A549 (cell line): ENCODE results near the gene PROM2. TPM values are rescaled to one million over a fixed set of nuclear protein-coding genes. Genes with fewer than 3 reads are reported as not detected.

ENCODE experiments used
- ATAC-seq, 2 experiments: fragments of 200-7000 bp in 1 of 2; fragments of >200 bp in 1 of 2; cut with Nextera tagmentation in 1 of 2; cut with Tn5 transposase in 1 of 2; 3 replicates each; pipeline versions ENCODE4 v1.8.0 to v1.9.1; 2018 to 2020; ENCODE audit warnings: mild to moderate bottlenecking in 1 of 2, moderate library complexity in 1 of 2
- CTCF ChIA-PET: fragments of 300-600 bp; sonication (Branson Sonifier 250); formaldehyde crosslinking; extraction: SDS; loops from one replicate; lab custom pipeline; 2021; ENCODE audit warnings: antibody characterized with exemption, inconsistent platforms; lab: Yijun Ruan, JAX
- POLR2A ChIA-PET: fragments of 350-600 bp; formaldehyde crosslinking; extraction: SDS; loops from one replicate; lab custom pipeline; 2021; ENCODE audit warnings: antibody characterized with exemption, inconsistent platforms; lab: Yijun Ruan, JAX
- DNase-seq, 2 experiments: peaks; one replicate each; pipeline versions ENCODE4 v3.0.0 to v3.0.0-alpha.2; 2011 to 2016; ENCODE audit warnings: low read depth in 1 of 2, low spot score in 1 of 2
- FAIRE-seq: peaks from 2 replicates; lab custom pipeline; 2011; peaks lifted over from hg19 to GRCh38; lab: Jason Lieb, UNC
- H3K27ac ChIP-seq, 2 experiments: fragments of >200 bp; sonication (Bioruptor Twin); formaldehyde crosslinking; 3 replicates each; pipeline ENCODE4 v1.5.1; 2016 to 2017
- H3K4me1 ChIP-seq: fragments of >200 bp; sonication (Bioruptor Twin); formaldehyde crosslinking; 3 replicates; pipeline ENCODE4 v1.6.1; 2016
- H3K4me2 ChIP-seq: fragments of >200 bp; sonication (Bioruptor Twin); formaldehyde crosslinking; 3 replicates; pipeline ENCODE4 v1.6.1; 2016
- H3K4me3 ChIP-seq: fragments of >200 bp; sonication (Bioruptor Twin); formaldehyde crosslinking; 3 replicates; pipeline ENCODE4 v1.5.1; 2016
- H3K9me3 ChIP-seq: fragments of >200 bp; sonication (Bioruptor Twin); formaldehyde crosslinking; 3 replicates; pipeline ENCODE4 v1.6.1; 2016
- CHD2 ChIP-seq: fragments of 150-350 bp; IDR thresholded peaks from 2 replicates; pipeline ENCODE4 v1.6.1; 2014; ENCODE audit warnings: low read length; ENCODE audit not compliant: partially characterized antibody
- EHF ChIP-seq: fragments of 250-450 bp; sonication (Bioruptor Pico); IDR thresholded peaks from 2 replicates; pipeline ENCODE4 v1.5.0; 2020; ENCODE audit warnings: mild to moderate bottlenecking
- EP300 ChIP-seq, 2 experiments: fragments of >200 bp; sonication (Bioruptor Twin); formaldehyde crosslinking; IDR thresholded peaks; 2 replicates in 1 of 2; 3 replicates in 1 of 2; pipeline ENCODE4 v1.6.1; 2016 to 2017
- FOSB ChIP-seq: fragments of 250-450 bp; sonication (Bioruptor Pico); IDR thresholded peaks from 2 replicates; pipeline ENCODE4 v1.5.0; 2020; ENCODE audit warnings: mild to moderate bottlenecking, moderate library complexity
- FOSL2 ChIP-seq, 2 experiments: fragments of 450-650 bp in 1 of 2; fragments of >200 bp in 1 of 2; sonication (Bioruptor Twin) in 1 of 2; formaldehyde crosslinking; IDR thresholded peaks; 2 replicates each; pipeline versions ENCODE4 v1.5.0 to v1.6.1; 2016 to 2020; ENCODE audit warnings: mild to moderate bottlenecking in 1 of 2, moderate library complexity in 1 of 2
- GATA3 ChIP-seq: IDR thresholded peaks from 2 replicates; pipeline ENCODE4 v1.6.1; 2012; ENCODE audit warnings: borderline replicate concordance
- HEYL ChIP-seq: fragments of 250-450 bp; sonication (Bioruptor Pico); IDR thresholded peaks from 2 replicates; pipeline ENCODE4 v1.8.0; 2021; ENCODE audit warnings: mild to moderate bottlenecking, moderate library complexity
- HOXA7 ChIP-seq: fragments of 250-450 bp; sonication (Bioruptor Pico); IDR thresholded peaks from 2 replicates; pipeline ENCODE4 v1.5.0; 2020; ENCODE audit warnings: mild to moderate bottlenecking, moderate library complexity
- HOXB13 ChIP-seq: fragments of 250-450 bp; sonication (Bioruptor Pico); IDR thresholded peaks from 2 replicates; pipeline ENCODE4 v1.5.0; 2020; ENCODE audit warnings: low read depth, mild to moderate bottlenecking, moderate library complexity
- JUN ChIP-seq, 2 experiments: fragments of >200 bp; sonication (Bioruptor Twin); formaldehyde crosslinking; IDR thresholded peaks; 2 replicates in 1 of 2; 3 replicates in 1 of 2; pipeline ENCODE4 v1.6.1; 2016 to 2017
- JUNB ChIP-seq: fragments of >200 bp; sonication (Bioruptor Twin); formaldehyde crosslinking; IDR thresholded peaks from 2 replicates; pipeline ENCODE4 v1.6.1; 2016
- KDM1A ChIP-seq: fragments of 200-600 bp; sonication (generic); IDR thresholded peaks from 2 replicates; pipeline ENCODE4 v1.6.1; 2016; ENCODE audit warnings: low read depth, mild to moderate bottlenecking
- POLR2A ChIP-seq: IDR thresholded peaks from 2 replicates; pipeline ENCODE4 v1.6.1; 2012; ENCODE audit warnings: mild to moderate bottlenecking, low read length
- RARB ChIP-seq: fragments of 250-450 bp; sonication (Bioruptor Pico); IDR thresholded peaks from 2 replicates; pipeline ENCODE4 v1.8.0; 2021; ENCODE audit warnings: mild to moderate bottlenecking, moderate library complexity
- RFX5 ChIP-seq: fragments of 450-650 bp; IDR thresholded peaks from 2 replicates; pipeline ENCODE4 v1.7.1; 2014; ENCODE audit warnings: antibody characterized with exemption, mild to moderate bottlenecking, moderate library complexity
- WGBS: methylation state at CpG from one replicate; pipeline ENCODE4 v1.1.6; 2017; ENCODE audit errors: missing lambda C conversion rate; 5-methylcytosine and 5-hydroxymethylcytosine counted together
- polyA plus RNA-seq, 4 experiments: library from polyadenylated mRNA; depleted of rRNA in 3 of 4; stranded (reverse); fragments of >200 nt; fragmentation: RNase III in 1 of 4; extraction: RNeasy Plus Mini Kit Qiagen cat#74134 plus additional on column Dnase treatment in 1 of 4; gene quantifications; 2 replicates in 3 of 4; 3 replicates in 1 of 4; pipeline ENCODE4 v1.2.3, GENCODE V29; 2011 to 2017
- TF ChIP-seq, protein P1 (sequence below): fragments of 450-650 bp; IDR thresholded peaks from 2 replicates; pipeline ENCODE4 v1.6.1; 2014; ENCODE audit warnings: antibody characterized with exemption
- TF ChIP-seq, protein P2 (sequence below): fragments of 200-600 bp; sonication (generic); IDR thresholded peaks from 2 replicates; pipeline ENCODE4 v1.6.1; 2016; ENCODE audit warnings: antibody characterized with exemption, mild to moderate bottlenecking, moderate library complexity
- TF ChIP-seq, protein P3 (sequence below): IDR thresholded peaks from 2 replicates; pipeline ENCODE4 v1.6.1; 2012; ENCODE audit warnings: low read depth, borderline replicate concordance
- TF ChIP-seq, protein P4 (sequence below): IDR thresholded peaks from 2 replicates; pipeline ENCODE4 v1.6.1; 2012

The PROM2 gene
- polyA plus RNA-seq, 2 of the 4 experiments (the other 2 are of a cell fraction), result 0.08 to 0.09 TPM

DNA sequence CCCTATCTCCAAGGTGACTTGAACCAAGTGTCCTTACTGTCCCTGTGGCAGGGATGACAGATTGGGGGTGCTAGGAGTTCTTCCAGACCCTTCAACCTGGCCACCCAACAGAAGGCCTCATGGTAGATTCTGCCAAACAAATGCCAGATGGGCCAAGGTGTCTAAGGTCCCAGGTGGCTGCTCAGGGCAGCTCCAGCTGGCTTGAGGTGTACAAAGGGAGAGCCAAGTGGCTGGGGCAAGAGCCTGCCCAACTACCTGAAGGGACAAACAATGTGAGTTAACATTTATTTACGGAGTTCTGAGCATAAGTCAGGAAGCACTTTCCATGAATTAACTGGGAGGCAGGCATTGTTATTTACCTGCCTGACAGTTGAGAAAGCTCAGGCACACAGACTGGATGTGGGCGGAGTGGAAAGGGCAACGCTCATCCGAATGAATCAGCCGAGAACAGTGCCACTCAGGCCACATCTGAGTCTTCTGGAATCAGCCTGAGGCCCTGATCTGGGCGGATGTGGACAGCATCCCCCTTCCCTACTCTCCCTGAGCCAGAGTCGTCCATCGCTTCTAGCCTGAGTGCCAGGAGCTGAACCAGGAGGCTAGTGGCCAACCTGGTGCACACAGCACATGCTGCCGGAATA is 18.5 kb downstream of the PROM2 start:
- no peaks in the 10 kb centered on the region for H3K4me1 ChIP-seq
- no peak overlapping the region for H3K4me3 ChIP-seq
- DNase-seq (no peak), ATAC-seq (no peak), FAIRE-seq (no peak)
- H3K4me2 ChIP-seq, result no peak overlapping the region
- POLR2A ChIA-PET, result no interaction called here
- peaks cover 33% of the 10 kb centered on the region for H3K9me3 ChIP-seq
- H3K27ac ChIP-seq, result no peak overlapping the region
- TF ChIP-seq EP300 (IDR thresholded peaks at IDR 0.05) (no peak), FOSL2 (IDR thresholded peaks at IDR 0.05) (no peak), FOSL2 (CRISPR knock-in tag; IDR thresholded peaks at IDR 0.05) (no peak), GATA3 (no peak), JUNB (no peak), CHD2 (no peak), RARB (no peak), HOXA7 (CRISPR knock-in tag) (no peak), EHF (no peak), HEYL (CRISPR knock-in tag) (no peak), JUN (IDR thresholded peaks at IDR 0.05) (no peak), RFX5 (no peak), FOSB (CRISPR knock-in tag) (no peak), POLR2A (no peak)
- TF ChIP-seq, protein P1, sequence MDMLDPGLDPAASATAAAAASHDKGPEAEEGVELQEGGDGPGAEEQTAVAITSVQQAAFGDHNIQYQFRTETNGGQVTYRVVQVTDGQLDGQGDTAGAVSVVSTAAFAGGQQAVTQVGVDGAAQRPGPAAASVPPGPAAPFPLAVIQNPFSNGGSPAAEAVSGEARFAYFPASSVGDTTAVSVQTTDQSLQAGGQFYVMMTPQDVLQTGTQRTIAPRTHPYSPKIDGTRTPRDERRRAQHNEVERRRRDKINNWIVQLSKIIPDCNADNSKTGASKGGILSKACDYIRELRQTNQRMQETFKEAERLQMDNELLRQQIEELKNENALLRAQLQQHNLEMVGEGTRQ, result no peak
- TF ChIP-seq, protein P2, sequence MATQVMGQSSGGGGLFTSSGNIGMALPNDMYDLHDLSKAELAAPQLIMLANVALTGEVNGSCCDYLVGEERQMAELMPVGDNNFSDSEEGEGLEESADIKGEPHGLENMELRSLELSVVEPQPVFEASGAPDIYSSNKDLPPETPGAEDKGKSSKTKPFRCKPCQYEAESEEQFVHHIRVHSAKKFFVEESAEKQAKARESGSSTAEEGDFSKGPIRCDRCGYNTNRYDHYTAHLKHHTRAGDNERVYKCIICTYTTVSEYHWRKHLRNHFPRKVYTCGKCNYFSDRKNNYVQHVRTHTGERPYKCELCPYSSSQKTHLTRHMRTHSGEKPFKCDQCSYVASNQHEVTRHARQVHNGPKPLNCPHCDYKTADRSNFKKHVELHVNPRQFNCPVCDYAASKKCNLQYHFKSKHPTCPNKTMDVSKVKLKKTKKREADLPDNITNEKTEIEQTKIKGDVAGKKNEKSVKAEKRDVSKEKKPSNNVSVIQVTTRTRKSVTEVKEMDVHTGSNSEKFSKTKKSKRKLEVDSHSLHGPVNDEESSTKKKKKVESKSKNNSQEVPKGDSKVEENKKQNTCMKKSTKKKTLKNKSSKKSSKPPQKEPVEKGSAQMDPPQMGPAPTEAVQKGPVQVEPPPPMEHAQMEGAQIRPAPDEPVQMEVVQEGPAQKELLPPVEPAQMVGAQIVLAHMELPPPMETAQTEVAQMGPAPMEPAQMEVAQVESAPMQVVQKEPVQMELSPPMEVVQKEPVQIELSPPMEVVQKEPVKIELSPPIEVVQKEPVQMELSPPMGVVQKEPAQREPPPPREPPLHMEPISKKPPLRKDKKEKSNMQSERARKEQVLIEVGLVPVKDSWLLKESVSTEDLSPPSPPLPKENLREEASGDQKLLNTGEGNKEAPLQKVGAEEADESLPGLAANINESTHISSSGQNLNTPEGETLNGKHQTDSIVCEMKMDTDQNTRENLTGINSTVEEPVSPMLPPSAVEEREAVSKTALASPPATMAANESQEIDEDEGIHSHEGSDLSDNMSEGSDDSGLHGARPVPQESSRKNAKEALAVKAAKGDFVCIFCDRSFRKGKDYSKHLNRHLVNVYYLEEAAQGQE, result no peak
- TF ChIP-seq, protein P3, sequence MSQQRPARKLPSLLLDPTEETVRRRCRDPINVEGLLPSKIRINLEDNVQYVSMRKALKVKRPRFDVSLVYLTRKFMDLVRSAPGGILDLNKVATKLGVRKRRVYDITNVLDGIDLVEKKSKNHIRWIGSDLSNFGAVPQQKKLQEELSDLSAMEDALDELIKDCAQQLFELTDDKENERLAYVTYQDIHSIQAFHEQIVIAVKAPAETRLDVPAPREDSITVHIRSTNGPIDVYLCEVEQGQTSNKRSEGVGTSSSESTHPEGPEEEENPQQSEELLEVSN, result no peak
- CTCF ChIA-PET, result no interaction called here
- WGBS, result 34% methylated on average over 8 of the region's 9 CpGs

DNA sequence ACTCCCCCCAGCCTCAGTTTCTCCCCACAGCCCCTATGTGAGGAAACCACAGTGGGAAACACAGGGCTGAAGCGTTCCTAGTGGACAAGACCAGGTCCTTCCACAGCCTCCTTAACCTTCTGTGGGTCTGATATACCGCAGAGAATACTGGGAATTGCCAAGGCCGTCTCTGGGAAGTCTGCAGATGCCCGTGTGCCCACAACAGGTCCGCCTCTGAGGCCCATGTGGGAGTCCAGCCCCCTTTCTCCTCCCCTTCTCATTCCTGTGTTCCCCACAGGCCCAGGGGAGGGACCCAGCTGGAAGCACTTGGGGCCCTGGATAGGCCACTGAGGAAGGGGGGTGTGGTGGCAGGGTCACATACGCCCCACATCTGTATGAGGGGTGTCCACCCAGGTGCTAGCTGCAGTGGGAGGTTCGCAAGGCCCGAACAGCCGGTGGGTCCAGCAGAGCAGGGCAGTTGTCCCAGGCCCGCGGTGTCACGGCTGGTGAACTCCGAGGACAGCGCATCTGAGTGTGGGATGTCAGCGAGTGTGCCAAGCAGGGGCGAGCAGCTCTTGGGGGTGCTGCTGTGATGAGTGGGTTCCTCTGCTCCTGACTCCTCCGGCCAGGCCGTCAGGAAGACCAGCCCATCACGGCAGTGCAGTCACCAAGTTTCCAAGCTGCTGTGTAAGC is 20.5 kb downstream of the PROM2 start:
- ATAC-seq (no peak), FAIRE-seq (no peak), DNase-seq (no peak)
- no peak overlapping the region for H3K27ac ChIP-seq
- CTCF ChIA-PET, result interaction anchor here (0.6 kb wide), 1 partner anchor 10 kb away, joined by 3 read pairs; no protein-coding TSS in a partner anchor
- WGBS, result 52% methylated on average over 15 of the region's 19 CpGs
- peaks cover 26% of the 10 kb centered on the region for H3K9me3 ChIP-seq
- POLR2A ChIA-PET, result no interaction called here
- no peak overlapping the region for H3K4me3 ChIP-seq
- H3K4me1 ChIP-seq, result no peaks in the 10 kb centered on the region
- H3K4me2 ChIP-seq, result no peak overlapping the region
- TF ChIP-seq, protein P4, sequence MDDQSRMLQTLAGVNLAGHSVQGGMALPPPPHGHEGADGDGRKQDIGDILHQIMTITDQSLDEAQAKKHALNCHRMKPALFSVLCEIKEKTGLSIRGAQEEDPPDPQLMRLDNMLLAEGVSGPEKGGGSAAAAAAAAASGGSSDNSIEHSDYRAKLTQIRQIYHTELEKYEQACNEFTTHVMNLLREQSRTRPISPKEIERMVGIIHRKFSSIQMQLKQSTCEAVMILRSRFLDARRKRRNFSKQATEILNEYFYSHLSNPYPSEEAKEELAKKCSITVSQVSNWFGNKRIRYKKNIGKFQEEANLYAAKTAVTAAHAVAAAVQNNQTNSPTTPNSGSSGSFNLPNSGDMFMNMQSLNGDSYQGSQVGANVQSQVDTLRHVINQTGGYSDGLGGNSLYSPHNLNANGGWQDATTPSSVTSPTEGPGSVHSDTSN, result no peak
- TF ChIP-seq FOSL2 (IDR thresholded peaks at IDR 0.05), result no peak
- no peak for TF ChIP-seq FOSL2 (CRISPR knock-in tag; IDR thresholded peaks at IDR 0.05)
- TF ChIP-seq KDM1A, result no peak
- TF ChIP-seq HOXB13 (CRISPR knock-in tag), result no peak
- TF ChIP-seq, protein P3, result no peak
